Osteocyte (in vitro differentiated cells): ENCODE measurements around the gene POLR2B. TPM values are rescaled to one million over a fixed set of nuclear protein-coding genes. Genes with fewer than 3 reads are reported as not detected.

Experiments
- DNase-seq: peaks from one replicate; pipeline ENCODE4 v3.0.0; 2021; ENCODE audit warnings: mixed read lengths; ENCODE audit not compliant: unreplicated experiment; ENCODE audit errors: extremely low spot score
- H3K27ac Mint-ChIP-seq: one replicate; pipeline ENCODE4 v1.8.0; 2021; ENCODE audit warnings: mild to moderate bottlenecking, mixed read lengths; ENCODE audit not compliant: unreplicated experiment
- H3K27me3 Mint-ChIP-seq: one replicate; pipeline ENCODE4 v1.8.0; 2021; ENCODE audit warnings: mixed read lengths; ENCODE audit not compliant: unreplicated experiment
- H3K36me3 Mint-ChIP-seq: one replicate; pipeline ENCODE4 v1.8.0; 2021; ENCODE audit warnings: mixed read lengths; ENCODE audit not compliant: unreplicated experiment
- H3K4me1 Mint-ChIP-seq: one replicate; pipeline ENCODE4 v1.8.0; 2021; ENCODE audit warnings: mixed read lengths; ENCODE audit not compliant: unreplicated experiment
- H3K4me3 Mint-ChIP-seq: one replicate; pipeline ENCODE4 v1.8.0; 2021; ENCODE audit warnings: mild to moderate bottlenecking, moderate library complexity, mixed read lengths; ENCODE audit not compliant: unreplicated experiment
- H3K9me3 Mint-ChIP-seq: one replicate; pipeline ENCODE4 v1.8.0; 2021; ENCODE audit warnings: mixed read lengths; ENCODE audit not compliant: unreplicated experiment
- total RNA-seq: library from RNA; stranded (reverse); gene quantifications from 2 replicates; pipeline ENCODE4 v1.2.1, GENCODE V29; 2021
- TF ChIP-seq, protein P1 (sequence below): fragments of 200-600 bp; sonication (generic); IDR thresholded peaks from 2 replicates; pipeline ENCODE4 v1.5.0; 2021; ENCODE audit warnings: antibody characterized with exemption, mild to moderate bottlenecking, moderate library complexity

Gene POLR2B
- total RNA-seq, 1 donor from 2014 or later, result 74.2 TPM

DNA sequence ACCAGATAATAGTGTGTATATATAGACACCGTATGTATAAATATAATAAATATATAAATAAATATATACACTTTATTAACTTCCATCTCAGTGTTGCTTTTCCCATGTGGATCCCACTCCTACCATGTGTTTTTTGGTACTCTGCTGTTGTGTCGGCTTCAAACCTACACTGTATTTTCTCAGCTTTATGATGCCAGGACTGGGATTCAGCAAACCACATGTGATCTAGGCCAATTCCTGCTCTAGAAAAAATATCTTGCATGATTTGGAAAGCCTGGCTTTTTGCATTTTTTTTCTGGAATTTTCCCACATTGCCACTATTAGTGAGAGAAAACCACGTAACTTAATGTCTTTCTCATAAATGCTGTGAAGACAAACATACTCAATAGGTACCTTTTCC, 55.8 kb downstream of the POLR2B start:
- Mint-ChIP-seq H3K4me3 (no peak overlapping the region), H3K4me1 (peaks cover 48% of the 10 kb centered on the region), H3K27ac (peak overlapping the region; percentile 53), H3K9me3 (no peaks in the 10 kb centered on the region), H3K36me3 (peaks cover 82% of the 10 kb centered on the region), H3K27me3 (no peaks in the 10 kb centered on the region)
- DNase-seq, result no peak
- TF ChIP-seq, protein P1, sequence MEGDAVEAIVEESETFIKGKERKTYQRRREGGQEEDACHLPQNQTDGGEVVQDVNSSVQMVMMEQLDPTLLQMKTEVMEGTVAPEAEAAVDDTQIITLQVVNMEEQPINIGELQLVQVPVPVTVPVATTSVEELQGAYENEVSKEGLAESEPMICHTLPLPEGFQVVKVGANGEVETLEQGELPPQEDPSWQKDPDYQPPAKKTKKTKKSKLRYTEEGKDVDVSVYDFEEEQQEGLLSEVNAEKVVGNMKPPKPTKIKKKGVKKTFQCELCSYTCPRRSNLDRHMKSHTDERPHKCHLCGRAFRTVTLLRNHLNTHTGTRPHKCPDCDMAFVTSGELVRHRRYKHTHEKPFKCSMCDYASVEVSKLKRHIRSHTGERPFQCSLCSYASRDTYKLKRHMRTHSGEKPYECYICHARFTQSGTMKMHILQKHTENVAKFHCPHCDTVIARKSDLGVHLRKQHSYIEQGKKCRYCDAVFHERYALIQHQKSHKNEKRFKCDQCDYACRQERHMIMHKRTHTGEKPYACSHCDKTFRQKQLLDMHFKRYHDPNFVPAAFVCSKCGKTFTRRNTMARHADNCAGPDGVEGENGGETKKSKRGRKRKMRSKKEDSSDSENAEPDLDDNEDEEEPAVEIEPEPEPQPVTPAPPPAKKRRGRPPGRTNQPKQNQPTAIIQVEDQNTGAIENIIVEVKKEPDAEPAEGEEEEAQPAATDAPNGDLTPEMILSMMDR, result no peak

DNA sequence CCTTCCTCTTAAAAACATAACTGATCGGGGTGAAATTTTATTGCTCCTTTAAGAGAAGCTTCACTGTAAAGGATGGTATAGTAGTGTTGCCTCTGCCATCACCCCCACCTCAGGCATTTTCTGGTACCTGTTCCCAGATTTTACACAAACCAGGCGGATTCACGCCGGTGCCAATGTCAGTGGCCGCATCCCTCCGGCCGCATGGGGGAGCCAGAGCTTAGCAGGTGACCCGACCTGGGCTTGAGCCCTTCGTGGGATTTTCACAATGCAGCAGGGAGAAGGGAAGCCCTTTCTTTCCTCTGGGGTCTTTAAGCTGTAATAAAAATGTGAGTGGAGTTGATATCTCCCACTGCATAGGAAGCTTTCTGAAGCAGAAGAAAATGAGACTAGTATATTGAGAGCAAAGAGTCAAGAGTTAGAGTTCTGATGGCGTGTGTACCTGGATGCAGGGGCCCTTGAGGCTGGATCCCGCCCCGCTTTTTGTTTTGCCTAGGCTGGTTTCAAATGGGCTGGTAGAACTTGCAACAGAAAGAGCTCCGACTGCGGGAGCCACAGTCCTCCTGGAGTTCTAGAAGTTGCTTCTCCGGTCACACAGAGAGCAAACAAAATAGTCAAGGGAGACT, 59.4 kb downstream of the POLR2B start:
- peaks cover 65% of the 10 kb centered on the region for H3K36me3 Mint-ChIP-seq

DNA sequence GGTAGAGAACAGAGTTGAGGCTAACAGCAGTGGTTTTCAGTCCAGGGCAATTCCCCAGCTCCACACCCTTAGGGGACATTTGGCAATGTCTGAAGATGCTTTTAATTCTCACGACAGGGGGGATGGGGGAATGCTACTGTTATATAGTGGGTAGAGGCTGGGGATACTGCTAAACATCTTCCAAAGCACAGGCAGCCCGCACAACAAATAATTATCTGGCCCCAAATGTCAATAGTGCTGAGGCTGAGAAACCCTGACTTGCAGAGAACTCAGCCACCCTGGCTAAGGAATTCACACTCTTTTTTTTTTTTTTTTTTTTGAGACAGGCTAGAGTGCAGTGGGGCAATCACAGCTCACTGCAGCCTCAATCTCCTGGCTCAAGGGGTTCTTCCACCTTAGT, 60.6 kb downstream of the POLR2B start:
- DNase-seq, result no peak
- peak overlapping the region; percentile 92 for H3K27ac Mint-ChIP-seq
- no peaks in the 10 kb centered on the region for H3K27me3 Mint-ChIP-seq
- TF ChIP-seq, protein P1, result no peak
- H3K4me1 Mint-ChIP-seq, result peaks cover 86% of the 10 kb centered on the region
- peaks cover 54% of the 10 kb centered on the region for H3K36me3 Mint-ChIP-seq
- H3K4me3 Mint-ChIP-seq, result peak overlapping the region; percentile 14
- no peaks in the 10 kb centered on the region for H3K9me3 Mint-ChIP-seq

More for the DNA sequence above, 59.4 kb downstream of the POLR2B start:
- Mint-ChIP-seq H3K4me1 (peaks cover 80% of the 10 kb centered on the region), H3K4me3 (peak overlapping the region; percentile 40), H3K27me3 (no peaks in the 10 kb centered on the region), H3K9me3 (no peaks in the 10 kb centered on the region), H3K27ac (peak overlapping the region; percentile 92)
- no peak for DNase-seq
- TF ChIP-seq, protein P1, result peak; percentile 77

DNA sequence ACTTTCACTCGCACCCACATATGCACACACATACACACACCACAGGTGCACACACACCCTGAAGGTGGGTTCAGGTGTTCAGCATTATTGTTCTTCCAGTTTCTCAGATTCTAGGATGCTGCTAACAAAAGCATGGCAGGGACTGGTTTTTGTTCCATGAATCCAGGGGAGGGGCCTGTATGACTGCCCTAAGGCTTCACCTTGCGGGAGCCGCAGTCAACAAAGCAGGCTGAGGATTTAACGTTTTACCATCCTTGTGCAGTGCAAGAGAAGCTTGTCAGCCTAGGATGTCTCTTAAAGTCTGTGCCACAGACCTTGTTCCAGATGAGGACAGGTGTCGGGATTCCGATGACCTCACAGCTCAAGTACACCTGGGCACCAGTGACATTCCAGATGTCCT, 61.8 kb downstream of the POLR2B start:
- DNase-seq, result no peak
- Mint-ChIP-seq H3K4me1 (peaks cover 91% of the 10 kb centered on the region), H3K36me3 (peaks cover 52% of the 10 kb centered on the region), H3K27me3 (no peaks in the 10 kb centered on the region), H3K9me3 (no peaks in the 10 kb centered on the region), H3K4me3 (peak overlapping the region; percentile 10), H3K27ac (peak overlapping the region; percentile 92)
- TF ChIP-seq, protein P1, result no peak

DNA sequence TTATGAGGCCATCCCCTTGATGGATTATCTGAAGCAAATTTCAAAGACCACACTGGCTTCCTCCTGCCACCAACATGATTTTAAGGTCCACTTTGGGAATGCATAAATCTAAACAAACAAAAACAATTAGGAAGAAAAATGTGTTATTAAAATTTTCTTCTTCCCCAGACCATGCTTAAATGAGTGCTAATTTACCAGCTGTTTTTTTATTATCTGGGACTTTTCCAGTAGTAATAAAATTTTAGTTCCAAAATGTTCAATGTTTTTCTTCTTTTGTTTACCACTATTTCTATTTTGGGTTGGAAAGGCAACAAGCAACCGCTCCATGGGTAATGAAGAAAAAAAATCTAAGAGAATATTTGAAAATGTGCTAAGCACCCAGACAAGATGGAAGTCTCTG, 62.3 kb downstream of the POLR2B start:
- TF ChIP-seq, protein P1, result no peak
- no peak for DNase-seq
- H3K4me3 Mint-ChIP-seq, result no peak overlapping the region
- H3K36me3 Mint-ChIP-seq, result peaks cover 50% of the 10 kb centered on the region
- H3K9me3 Mint-ChIP-seq, result no peaks in the 10 kb centered on the region
- no peaks in the 10 kb centered on the region for H3K27me3 Mint-ChIP-seq
- H3K4me1 Mint-ChIP-seq, result peaks cover 93% of the 10 kb centered on the region
- peak overlapping the region; percentile 92 for H3K27ac Mint-ChIP-seq
